Left lung (tissue), 10 donors: ENCODE data around the gene EML6. TPM values are rescaled to one million over a fixed set of nuclear protein-coding genes. Genes with fewer than 3 reads are reported as not detected.

Experiments
- ATAC-seq: fragments of 200-7000 bp; cut with Tn5 transposase; one replicate; pipeline ENCODE4 v1.9.1; 2020; ENCODE audit warnings: moderate library complexity
- DNase-seq, 4 donors: peaks; one replicate each; pipeline ENCODE4 v3.0.0-alpha.2; 2013 to 2020
- H3K27ac ChIP-seq, 2 donors: fragments of 200-600 bp; sonication (generic) in 1 of 2; one replicate each; pipeline versions ENCODE4 v1.5.0 to v1.8.0; 2020 to 2021
- H3K27me3 ChIP-seq, 2 donors: fragments of 200-600 bp; sonication (generic) in 1 of 2; one replicate each; pipeline versions ENCODE4 v1.5.0 to v1.8.0; 2020 to 2021
- H3K36me3 ChIP-seq, 2 donors: fragments of 200-600 bp; sonication (generic) in 1 of 2; one replicate each; pipeline versions ENCODE4 v1.5.0 to v1.8.0; 2020 to 2021
- H3K4me1 ChIP-seq, 2 donors: fragments of 200-600 bp; one replicate each; pipeline ENCODE4 v1.8.0; 2021
- H3K4me3 ChIP-seq, 2 donors: fragments of 200-600 bp; sonication (generic) in 1 of 2; one replicate each; pipeline versions ENCODE4 v1.5.0 to v1.8.0; 2020 to 2021; ENCODE audit warnings: mild to moderate bottlenecking in 1 of 2
- H3K9me3 ChIP-seq, 2 donors: fragments of 200-600 bp; sonication (generic) in 1 of 2; one replicate each; pipeline versions ENCODE4 v1.5.0 to v1.8.0; 2020 to 2021
- intact Hi-C, 2 donors: fragments of 100-400 bp; cut with DNase I; formaldehyde crosslinking; loops; one replicate each; pipeline versions ENCODE4 v1.11.2 to v1.14.2; 2022
- polyA plus RNA-seq, 6 donors: library from polyadenylated mRNA; unstranded; fragments of 120-200 nt; gene quantifications; one replicate each; pipeline ENCODE4 v1.2.1, GENCODE V29; 2013; ENCODE audit not compliant: insufficient read length in 6 of 6
- total RNA-seq, 2 donors: library from RNA; stranded (reverse); fragmentation: NEBNext Ultra II Directional; extraction: Animal tissue kit (Norgen Biotek cat#: 25700); gene quantifications; one replicate each; pipeline ENCODE4 v1.2.1, GENCODE V29; 2021
- TF ChIP-seq, protein P1 (sequence below), 2 donors: fragments of 200-600 bp; sonication (generic) in 1 of 2; IDR thresholded peaks; one replicate each; pipeline versions ENCODE4 v1.5.0 to v1.8.0; 2021; ENCODE audit warnings: antibody characterized with exemption in 2 of 2
- donor health status: DM: no; HTN: yes; CAD: no.
- donor health status: DM: no; HTN: no; CAD: no.

EML6 gene
- total and polyA plus RNA-seq, 8 donors, result 0.73 to 2.2 (median 1.3) TPM

DNA sequence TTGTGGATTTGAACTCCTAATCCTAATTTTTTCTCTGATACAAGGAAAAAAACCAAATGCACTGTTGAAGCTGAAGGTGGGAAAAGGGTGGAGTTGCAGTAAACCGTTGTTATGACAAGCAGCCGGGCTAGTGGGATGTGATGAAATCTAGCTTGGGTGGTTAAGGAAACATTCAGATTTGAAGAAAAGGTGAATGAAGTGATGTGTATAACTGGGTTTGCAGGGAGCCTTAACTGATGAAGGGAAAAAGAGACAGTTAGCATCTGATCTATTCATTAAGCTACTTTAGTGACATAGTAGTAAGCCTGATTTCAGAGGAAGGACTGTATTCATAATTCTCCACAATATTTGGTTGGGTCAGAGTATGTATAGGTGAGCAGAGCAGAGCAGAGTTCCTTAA, 3.5 kb downstream of the EML6 start:
- TF ChIP-seq, protein P1, sequence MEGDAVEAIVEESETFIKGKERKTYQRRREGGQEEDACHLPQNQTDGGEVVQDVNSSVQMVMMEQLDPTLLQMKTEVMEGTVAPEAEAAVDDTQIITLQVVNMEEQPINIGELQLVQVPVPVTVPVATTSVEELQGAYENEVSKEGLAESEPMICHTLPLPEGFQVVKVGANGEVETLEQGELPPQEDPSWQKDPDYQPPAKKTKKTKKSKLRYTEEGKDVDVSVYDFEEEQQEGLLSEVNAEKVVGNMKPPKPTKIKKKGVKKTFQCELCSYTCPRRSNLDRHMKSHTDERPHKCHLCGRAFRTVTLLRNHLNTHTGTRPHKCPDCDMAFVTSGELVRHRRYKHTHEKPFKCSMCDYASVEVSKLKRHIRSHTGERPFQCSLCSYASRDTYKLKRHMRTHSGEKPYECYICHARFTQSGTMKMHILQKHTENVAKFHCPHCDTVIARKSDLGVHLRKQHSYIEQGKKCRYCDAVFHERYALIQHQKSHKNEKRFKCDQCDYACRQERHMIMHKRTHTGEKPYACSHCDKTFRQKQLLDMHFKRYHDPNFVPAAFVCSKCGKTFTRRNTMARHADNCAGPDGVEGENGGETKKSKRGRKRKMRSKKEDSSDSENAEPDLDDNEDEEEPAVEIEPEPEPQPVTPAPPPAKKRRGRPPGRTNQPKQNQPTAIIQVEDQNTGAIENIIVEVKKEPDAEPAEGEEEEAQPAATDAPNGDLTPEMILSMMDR (IDR thresholded peaks at IDR 0.05), result no peak
- Histone ChIP-seq H3K36me3 (no peaks in the 10 kb centered on the region), H3K27ac (no peak overlapping the region), H3K9me3 (no peaks in the 10 kb centered on the region), H3K4me1 (peaks cover 7 to 23% of the 10 kb centered on the region in 2 donors), H3K27me3 (peaks cover 11 to 39% of the 10 kb centered on the region in 2 donors), H3K4me3 (no peak overlapping the region)
- no peak for ATAC-seq
- no peak for DNase-seq
- intact Hi-C loops, result no loop called here

DNA sequence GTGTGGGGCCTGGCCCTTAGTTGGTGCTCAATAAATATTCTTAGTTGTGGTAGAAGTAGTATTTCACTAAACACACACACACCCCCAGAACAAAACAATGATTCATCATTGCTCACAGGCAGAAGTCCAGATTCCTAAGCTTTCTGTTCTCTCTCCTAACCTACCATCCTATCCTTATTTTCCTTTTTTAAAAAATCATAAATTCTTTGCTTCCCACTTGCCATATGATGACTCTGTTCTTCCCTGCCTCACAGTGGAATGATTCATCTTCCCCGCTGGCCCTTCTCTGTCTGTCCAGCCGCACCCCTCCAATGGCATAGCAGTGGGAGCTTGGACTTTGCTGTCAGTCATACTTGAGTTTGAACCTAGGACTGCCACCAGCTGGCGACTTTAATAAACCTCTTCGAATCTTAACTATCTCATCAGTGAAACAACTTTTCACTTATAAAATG, 5.2 kb downstream of the EML6 start:
- no peak overlapping the region for H3K27ac ChIP-seq
- H3K4me3 ChIP-seq, result no peak overlapping the region
- peaks cover 7 to 15% of the 10 kb centered on the region in 2 donors for H3K4me1 ChIP-seq
- TF ChIP-seq, protein P1 (IDR thresholded peaks at IDR 0.05), result no peak
- DNase-seq (no peak), ATAC-seq (no peak)
- peaks cover 11 to 38% of the 10 kb centered on the region in 2 donors for H3K27me3 ChIP-seq
- peaks cover 0 to 2% of the 10 kb centered on the region in 2 donors for H3K9me3 ChIP-seq
- no peaks in the 10 kb centered on the region for H3K36me3 ChIP-seq
- intact Hi-C loops, result no loop called here

DNA sequence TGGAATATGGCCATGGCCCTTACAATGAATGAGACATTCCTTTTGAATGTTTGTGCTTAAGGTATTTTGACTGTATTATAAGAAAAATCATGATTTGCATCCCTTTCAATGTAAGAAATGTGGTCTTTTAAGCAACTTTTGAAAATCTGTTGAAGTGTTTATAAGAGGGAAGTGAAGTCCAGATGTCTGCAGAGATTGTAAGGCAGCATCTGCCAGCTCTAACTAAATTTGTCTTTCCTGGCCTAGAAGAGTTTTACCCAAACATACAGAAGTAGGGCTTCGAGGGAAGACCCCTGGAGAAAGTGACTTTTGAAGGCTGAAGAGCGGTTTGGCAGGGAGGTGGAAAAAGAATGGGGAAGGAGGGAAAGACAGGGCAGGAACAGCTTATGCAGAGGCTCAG, 12.2 kb downstream of the EML6 start:
- DNase-seq (no peak), ATAC-seq (no peak)
- Histone ChIP-seq H3K27me3 (no peaks in the 10 kb centered on the region), H3K4me1 (no peaks in the 10 kb centered on the region), H3K36me3 (no peaks in the 10 kb centered on the region), H3K4me3 (no peak overlapping the region), H3K9me3 (peaks cover 0 to 2% of the 10 kb centered on the region in 2 donors), H3K27ac (no peak overlapping the region)
- intact Hi-C loops, result no loop called here
- TF ChIP-seq, protein P1 (IDR thresholded peaks at IDR 0.05), result no peak

DNA sequence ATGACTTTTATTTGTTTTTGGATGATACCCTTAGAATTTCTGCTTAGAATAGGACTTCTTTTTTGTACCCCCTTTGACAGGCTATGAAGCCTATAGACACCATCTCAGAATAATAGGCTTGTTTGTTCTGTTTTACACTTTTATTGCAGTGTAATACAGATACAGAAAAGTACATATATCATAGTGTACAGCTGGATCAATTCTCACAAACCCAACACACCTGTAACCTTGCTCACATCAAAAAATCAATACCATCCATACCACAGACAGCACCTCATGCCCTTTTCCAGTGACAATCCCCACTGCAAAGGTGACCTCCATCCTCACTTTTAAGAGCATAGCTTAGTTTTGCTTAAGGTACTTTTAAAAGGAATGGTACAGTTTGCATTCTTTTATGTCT, 14.8 kb downstream of the EML6 start:
- Histone ChIP-seq H3K36me3 (no peaks in the 10 kb centered on the region), H3K4me1 (no peaks in the 10 kb centered on the region), H3K4me3 (no peak overlapping the region), H3K27ac (no peak overlapping the region), H3K27me3 (no peaks in the 10 kb centered on the region), H3K9me3 (no peaks in the 10 kb centered on the region)
- ATAC-seq (no peak), DNase-seq (no peak)
- TF ChIP-seq, protein P1 (IDR thresholded peaks at IDR 0.05), result no peak
- intact Hi-C loops, result no loop called here

DNA sequence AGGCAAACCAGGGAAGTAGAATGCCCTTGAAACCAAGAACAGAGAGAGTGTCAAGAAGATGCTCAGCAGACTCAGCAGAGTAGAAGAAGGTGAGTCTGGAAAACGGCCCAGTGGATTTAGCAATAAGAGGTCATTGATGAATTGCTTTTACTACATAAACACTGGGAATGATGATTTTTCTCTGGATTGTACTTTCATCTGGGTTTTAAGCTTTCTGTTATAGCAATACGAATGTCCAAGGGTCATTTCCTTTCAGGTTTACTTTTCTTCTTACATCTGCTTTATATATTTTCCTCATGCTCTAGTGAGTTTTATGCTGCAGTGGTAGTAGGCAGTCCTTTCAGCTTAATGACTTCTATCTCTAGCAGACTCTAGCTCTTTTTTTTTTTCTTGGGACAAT, 16.9 kb downstream of the EML6 start:
- intact Hi-C loops, result no loop called here
- Histone ChIP-seq H3K36me3 (no peaks in the 10 kb centered on the region), H3K4me1 (no peaks in the 10 kb centered on the region), H3K4me3 (no peak overlapping the region), H3K27ac (no peak overlapping the region), H3K27me3 (no peaks in the 10 kb centered on the region), H3K9me3 (no peaks in the 10 kb centered on the region)
- ATAC-seq, result no peak
- DNase-seq, result no peak
- TF ChIP-seq, protein P1 (IDR thresholded peaks at IDR 0.05), result no peak
